ENCODE results near the gene RPS21. TPM values are rescaled to one million over a fixed set of nuclear protein-coding genes. Genes with fewer than 3 reads are reported as not detected.

Gene RPS21
- total RNA-seq, 2 donors from 2014 or later, result 1,025 to 2,724 TPM

GRCh38 chr20:62426699-62427131 is 39.8 kb downstream of the RPS21 start:
- no peaks in the 10 kb centered on the region for H3K27me3 ChIP-seq (replicated peaks; ENCODE audit: insufficient read depth)
- H3K9me3 ChIP-seq, result no peaks in the 10 kb centered on the region
- no peaks in the 10 kb centered on the region for H3K36me3 ChIP-seq
- TF ChIP-seq CTCF (IDR thresholded peaks at IDR 0.05), result no peak
- DNase-seq (ENCODE audit: low spot score) (no peak), ATAC-seq (ENCODE audit: insufficient number of reproducible peaks, low FRiP score, low read depth) (no peak)
- H3K4me1 ChIP-seq (ENCODE audit: control insufficient read depth in 1 of 2, low read depth in 2 of 2), result no peaks in the 10 kb centered on the region
- H3K4me3 ChIP-seq, result no peak overlapping the region
- no peak overlapping the region for H3K27ac ChIP-seq

GRCh38 chr20:62427172-62428001 is 40.5 kb downstream of the RPS21 start, which contains the start of gene RBBP8NL:
Gene RBBP8NL (minus strand): TSS chr20:62427539. CDS start chr20:62419647, 7,892 bp downstream.
- H3K4me3 ChIP-seq, result no peak within 1 kb of the TSS
- no peaks in the 10 kb centered on the region for H3K27me3 ChIP-seq (replicated peaks; ENCODE audit: insufficient read depth)
- no peak for ATAC-seq (ENCODE audit: insufficient number of reproducible peaks, low FRiP score, low read depth)

GRCh38 chr20:62428002-62428372 is 41.1 kb downstream of the RPS21 start:
- Histone ChIP-seq H3K4me3 (no peak overlapping the region), H3K36me3 (no peaks in the 10 kb centered on the region), H3K4me1 (ENCODE audit: control insufficient read depth in 1 of 2, low read depth in 2 of 2) (no peaks in the 10 kb centered on the region), H3K27me3 (replicated peaks; ENCODE audit: insufficient read depth) (no peaks in the 10 kb centered on the region), H3K9me3 (no peaks in the 10 kb centered on the region), H3K27ac (no peak overlapping the region)
- TF ChIP-seq CTCF (IDR thresholded peaks at IDR 0.05), result no peak
- ATAC-seq (ENCODE audit: insufficient number of reproducible peaks, low FRiP score, low read depth) (no peak), DNase-seq (ENCODE audit: low spot score) (no peak)

More at GRCh38 chr20:62427172-62428001, 40.5 kb downstream of the RPS21 start, which contains the start of gene RBBP8NL:
- no peak for TF ChIP-seq CTCF (IDR thresholded peaks at IDR 0.05)
- Histone ChIP-seq H3K9me3 (no peaks in the 10 kb centered on the region), H3K4me1 (ENCODE audit: control insufficient read depth in 1 of 2, low read depth in 2 of 2) (no peaks in the 10 kb centered on the region), H3K27ac (no peak within 1 kb of the TSS), H3K36me3 (no peaks in the 10 kb centered on the region)
- no peak for DNase-seq (ENCODE audit: low spot score)

GRCh38 chr20:62428396-62429295 is 41.7 kb downstream of the RPS21 start:
- Histone ChIP-seq H3K27ac (no peak overlapping the region), H3K4me1 (ENCODE audit: control insufficient read depth in 1 of 2, low read depth in 2 of 2) (peaks cover 4 to 6% of the 10 kb centered on the region in 2 donors), H3K27me3 (replicated peaks; ENCODE audit: insufficient read depth) (no peaks in the 10 kb centered on the region), H3K4me3 (no peak overlapping the region), H3K36me3 (no peaks in the 10 kb centered on the region), H3K9me3 (no peaks in the 10 kb centered on the region)
- DNase-seq (ENCODE audit: low spot score) (no peak), ATAC-seq (ENCODE audit: insufficient number of reproducible peaks, low FRiP score, low read depth) (no peak)
- TF ChIP-seq CTCF (IDR thresholded peaks at IDR 0.05), result no peak

All from thoracic aorta (tissue), 2 donors.